T-helper 17 cell (primary cell): ENCODE measurements around the gene ATP11A. TPM values are rescaled to one million over a fixed set of nuclear protein-coding genes. Genes with fewer than 3 reads are reported as not detected.

ENCODE experiments used
- ATAC-seq: fragments of 150-1000 bp; cut with Tn5 transposase; 2 replicates; pipeline ENCODE4 v1.10.0; 2021; ENCODE audit warnings: mild to moderate bottlenecking, moderate library complexity
- DNase-seq, 3 donors: peaks; one replicate each; pipeline versions ENCODE4 v3.0.0 to v3.0.0-alpha.2; 2020 to 2021
- H3K9me3 ChIP-seq: one replicate; pipeline ENCODE4 v1.7.0; 2013; ENCODE audit warnings: low read length, mild to moderate bottlenecking; ENCODE audit not compliant: control insufficient read depth, poor library complexity, severe bottlenecking
- H3K27ac Mint-ChIP-seq: one replicate; pipeline ENCODE4 v1.8.0; 2022; ENCODE audit warnings: mild to moderate bottlenecking, moderate library complexity, mixed read lengths
- H3K27me3 Mint-ChIP-seq: one replicate; pipeline ENCODE4 v1.8.0; 2022; ENCODE audit warnings: mixed read lengths
- H3K36me3 Mint-ChIP-seq: one replicate; pipeline ENCODE4 v1.8.0; 2022; ENCODE audit warnings: low read depth, mixed read lengths
- H3K4me1 Mint-ChIP-seq: one replicate; pipeline ENCODE4 v1.8.0; 2022; ENCODE audit warnings: mild to moderate bottlenecking, mixed read lengths
- H3K4me3 Mint-ChIP-seq: one replicate; pipeline ENCODE4 v1.8.0; 2022; ENCODE audit warnings: mild to moderate bottlenecking, moderate library complexity, mixed read lengths
- total RNA-seq, 4 donors: library from RNA in 2 of 4; stranded (reverse) in 2 of 4; gene quantifications; one replicate each; pipeline ENCODE4 v1.2.3 and lab custom pipeline; 2022 to 2026

The ATP11A gene
- total RNA-seq, 2 donors from 2014 or later: 56.8 to 79.5 TPM

- peaks cover 10% of the 10 kb centered on the region for H3K4me1 Mint-ChIP-seq
- peaks cover 19% of the 10 kb centered on the region for H3K27me3 Mint-ChIP-seq
- peak overlapping the region; percentile 3 for H3K4me3 Mint-ChIP-seq
Observed at GRCh38 chr13:112898621-112899280, 208.9 kb downstream of the ATP11A start.

GRCh38 chr13:112899281-112900225 lies 209.7 kb downstream of the ATP11A start:
- DNase-seq (no peak), ATAC-seq (no peak)
- Mint-ChIP-seq H3K4me3 (peak overlapping the region; percentile 3), H3K27ac (no peak overlapping the region), H3K36me3 (no peaks in the 10 kb centered on the region), H3K4me1 (peaks cover 10% of the 10 kb centered on the region), H3K27me3 (peaks cover 19% of the 10 kb centered on the region)
- H3K9me3 ChIP-seq: no peaks in the 10 kb centered on the region

More at GRCh38 chr13:112898621-112899280, 208.9 kb downstream of the ATP11A start:
- H3K9me3 ChIP-seq: no peaks in the 10 kb centered on the region
- ATAC-seq (no peak), DNase-seq (no peak)
- H3K27ac Mint-ChIP-seq: no peak overlapping the region
- no peaks in the 10 kb centered on the region for H3K36me3 Mint-ChIP-seq

DNA sequence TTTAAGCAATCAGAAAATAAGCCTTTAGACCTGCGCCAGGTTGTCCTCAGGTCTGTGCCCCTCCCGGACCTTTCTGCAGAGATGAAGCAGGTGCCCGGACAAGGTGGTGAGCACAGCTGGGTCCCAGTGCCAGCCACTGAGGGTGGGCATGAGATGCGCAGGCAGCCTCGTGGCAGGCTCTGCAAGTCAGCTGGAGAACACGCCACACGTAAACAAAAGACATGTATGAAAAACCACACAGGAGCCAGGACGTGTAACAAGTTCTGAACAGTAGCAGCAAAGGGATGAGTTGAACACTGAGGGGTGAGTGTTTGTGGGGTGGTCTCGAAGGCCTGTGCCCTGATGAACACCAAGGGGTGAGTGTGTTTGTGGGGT lies 210.4 kb downstream of the ATP11A start:
- H3K9me3 ChIP-seq: no peaks in the 10 kb centered on the region
- peaks cover 19% of the 10 kb centered on the region for H3K27me3 Mint-ChIP-seq
- no peaks in the 10 kb centered on the region for H3K36me3 Mint-ChIP-seq
- no peak overlapping the region for H3K4me3 Mint-ChIP-seq
- no peak overlapping the region for H3K27ac Mint-ChIP-seq
- ATAC-seq (no peak), DNase-seq (no peak)
- H3K4me1 Mint-ChIP-seq: peaks cover 8% of the 10 kb centered on the region

DNA sequence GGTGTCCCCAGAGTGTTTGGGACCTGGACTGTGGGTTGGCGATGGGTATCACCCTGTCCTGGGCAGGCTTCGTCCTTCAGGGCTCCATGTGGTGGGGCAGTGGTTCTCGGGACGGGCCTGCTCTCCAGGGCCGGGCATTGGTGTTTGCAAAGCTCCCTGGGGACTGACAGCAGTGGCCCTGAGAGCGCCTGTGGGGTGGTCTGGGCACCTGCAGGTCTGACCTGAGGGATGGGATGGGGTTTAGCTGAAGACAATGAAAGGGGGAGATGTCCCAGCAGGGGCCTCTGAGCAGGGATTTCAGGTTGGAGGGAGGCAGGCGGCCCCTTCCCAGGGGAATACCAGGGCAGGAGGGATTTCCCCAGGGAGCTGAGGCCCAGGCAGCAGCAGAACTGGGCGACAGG lies 210.9 kb downstream of the ATP11A start:
- no peak overlapping the region for H3K27ac Mint-ChIP-seq
- no peaks in the 10 kb centered on the region for H3K36me3 Mint-ChIP-seq
- ATAC-seq (no peak), DNase-seq (no peak)
- peaks cover 5% of the 10 kb centered on the region for H3K4me1 Mint-ChIP-seq
- peaks cover 19% of the 10 kb centered on the region for H3K27me3 Mint-ChIP-seq
- H3K9me3 ChIP-seq: no peaks in the 10 kb centered on the region
- no peak overlapping the region for H3K4me3 Mint-ChIP-seq

DNA sequence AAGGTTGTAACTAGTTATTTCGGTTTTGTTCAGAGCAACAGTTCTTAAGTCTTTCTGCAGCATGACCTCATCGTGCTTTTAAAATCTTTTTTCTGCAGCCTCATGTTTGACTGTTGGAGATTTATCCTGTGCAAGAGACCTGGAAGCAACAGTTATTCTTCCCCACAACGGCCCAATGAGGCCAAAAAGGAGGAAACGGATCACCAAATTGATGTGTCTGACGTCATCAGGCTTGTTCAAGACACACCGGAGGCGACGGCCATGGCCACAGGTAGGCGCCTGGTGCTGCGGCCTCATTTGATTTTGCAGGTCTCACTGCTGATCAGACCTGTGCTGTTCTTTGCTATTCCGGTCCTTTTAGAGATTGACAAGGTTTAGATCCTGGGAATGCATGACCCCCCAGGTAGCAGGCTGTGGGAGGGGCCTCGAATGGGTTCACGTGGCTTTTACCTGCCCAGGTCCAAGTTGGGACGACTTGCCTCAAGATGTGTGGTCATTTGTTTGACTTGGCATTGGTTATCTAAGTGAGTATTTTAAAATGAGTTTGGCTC lies 212.3 kb downstream of the ATP11A start:
- Mint-ChIP-seq H3K4me3 (no peak overlapping the region), H3K4me1 (peaks cover 2% of the 10 kb centered on the region), H3K27ac (no peak overlapping the region), H3K27me3 (peaks cover 26% of the 10 kb centered on the region), H3K36me3 (no peaks in the 10 kb centered on the region)
- H3K9me3 ChIP-seq: no peaks in the 10 kb centered on the region
- DNase-seq: no peak
- no peak for ATAC-seq

GRCh38 chr13:112902669-112903068 lies 212.8 kb downstream of the ATP11A start:
- no peak overlapping the region for H3K27ac Mint-ChIP-seq
- H3K36me3 Mint-ChIP-seq: no peaks in the 10 kb centered on the region
- H3K4me1 Mint-ChIP-seq: no peaks in the 10 kb centered on the region

GRCh38 chr13:112903071-112903577 lies 213.3 kb downstream of the ATP11A start:
- H3K27me3 Mint-ChIP-seq: peaks cover 29% of the 10 kb centered on the region
- DNase-seq: no peak
- H3K4me1 Mint-ChIP-seq: no peaks in the 10 kb centered on the region
- H3K4me3 Mint-ChIP-seq: no peak overlapping the region
- no peak for ATAC-seq
- no peaks in the 10 kb centered on the region for H3K9me3 ChIP-seq
- H3K36me3 Mint-ChIP-seq: no peaks in the 10 kb centered on the region
- H3K27ac Mint-ChIP-seq: no peak overlapping the region

More at GRCh38 chr13:112902669-112903068, 212.8 kb downstream of the ATP11A start:
- DNase-seq (no peak), ATAC-seq (no peak)
- no peaks in the 10 kb centered on the region for H3K9me3 ChIP-seq
- Mint-ChIP-seq H3K27me3 (peaks cover 29% of the 10 kb centered on the region), H3K4me3 (no peak overlapping the region)

DNA sequence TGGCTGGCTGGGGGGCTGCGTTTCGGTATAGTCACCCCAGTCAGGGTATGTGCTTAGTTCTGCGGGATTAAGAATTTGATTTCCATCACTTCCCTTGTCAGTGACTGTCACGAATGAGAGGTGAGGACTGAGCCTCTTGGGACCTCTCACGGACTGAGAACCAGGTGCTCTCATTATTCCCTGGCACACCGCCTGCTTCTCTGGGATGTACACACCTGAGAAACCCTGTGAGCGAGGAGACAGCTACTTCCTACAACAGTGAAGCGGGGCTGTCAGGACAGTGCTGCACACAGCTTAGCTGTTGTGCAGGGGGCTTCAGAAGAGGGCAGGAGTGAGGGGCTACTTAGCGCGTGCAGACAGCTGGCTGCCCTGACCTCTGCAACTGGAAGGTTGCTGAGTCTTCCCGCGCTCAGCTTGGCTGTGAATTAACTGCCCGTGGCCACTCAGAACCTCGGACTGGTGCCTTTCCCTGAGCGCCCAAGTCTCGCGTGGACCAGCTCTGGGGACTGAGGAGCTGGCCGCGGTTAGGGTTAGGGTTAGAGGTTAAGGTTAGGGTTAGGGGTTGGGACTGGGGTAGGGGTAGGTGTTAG lies 213.9 kb downstream of the ATP11A start:
- DNase-seq: no peak
- Mint-ChIP-seq H3K4me1 (no peaks in the 10 kb centered on the region), H3K4me3 (no peak overlapping the region), H3K36me3 (no peaks in the 10 kb centered on the region), H3K27me3 (peaks cover 29% of the 10 kb centered on the region), H3K27ac (no peak overlapping the region)
- ATAC-seq: no peak
- H3K9me3 ChIP-seq: no peaks in the 10 kb centered on the region

DNA sequence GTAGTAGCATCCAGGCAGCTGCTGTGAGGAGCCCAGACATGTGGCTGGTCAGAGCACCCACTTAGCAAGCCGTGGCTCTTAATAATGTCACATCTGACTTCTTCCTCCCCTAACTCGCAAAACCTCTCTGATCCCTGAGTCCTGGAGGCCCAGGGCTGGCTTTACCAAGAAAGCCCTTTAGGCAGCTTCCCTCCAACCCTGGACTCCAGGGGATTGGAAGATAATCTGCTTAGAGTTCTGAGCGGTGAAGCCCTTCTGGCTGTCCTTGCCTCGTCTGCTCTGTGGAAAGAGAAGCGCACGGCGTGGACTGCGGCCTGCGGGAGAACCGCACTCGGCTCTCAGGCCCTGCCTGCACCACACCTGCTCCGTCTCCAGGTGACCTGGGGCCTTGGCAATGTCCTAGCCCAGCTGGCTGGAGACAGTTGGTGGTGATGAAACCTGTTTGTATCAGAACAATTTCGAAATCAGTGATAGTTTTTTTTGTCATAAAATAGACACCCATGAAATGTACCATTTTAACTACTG lies 214.7 kb downstream of the ATP11A start:
- ATAC-seq (no peak), DNase-seq (no peak)
- Mint-ChIP-seq H3K4me3 (no peak overlapping the region), H3K27me3 (peaks cover 34% of the 10 kb centered on the region), H3K27ac (no peak overlapping the region), H3K36me3 (no peaks in the 10 kb centered on the region), H3K4me1 (no peaks in the 10 kb centered on the region)
- H3K9me3 ChIP-seq: no peaks in the 10 kb centered on the region

DNA sequence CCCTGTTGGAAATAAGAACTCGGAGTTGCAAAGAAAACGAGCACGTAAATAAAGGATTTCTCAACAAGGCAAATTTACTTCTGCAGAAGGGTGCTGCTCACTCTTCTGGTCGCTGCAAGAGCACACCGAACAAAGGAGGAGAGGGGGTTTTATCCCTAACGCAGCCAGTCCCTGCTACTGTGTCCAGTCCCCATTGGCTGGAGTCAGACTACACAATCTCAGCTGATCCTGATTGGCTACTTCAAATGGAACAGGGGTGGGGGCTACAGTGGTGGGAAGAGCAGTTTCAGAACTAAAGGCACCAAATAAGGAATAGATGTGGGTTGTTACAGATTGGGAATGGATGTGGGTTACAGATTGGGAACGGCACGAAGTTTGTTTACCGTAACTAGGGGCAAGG lies 215.2 kb downstream of the ATP11A start:
- Mint-ChIP-seq H3K36me3 (no peaks in the 10 kb centered on the region), H3K27me3 (peaks cover 31% of the 10 kb centered on the region), H3K27ac (no peak overlapping the region), H3K4me3 (no peak overlapping the region), H3K4me1 (no peaks in the 10 kb centered on the region)
- no peaks in the 10 kb centered on the region for H3K9me3 ChIP-seq
- ATAC-seq (no peak), DNase-seq (no peak)

DNA sequence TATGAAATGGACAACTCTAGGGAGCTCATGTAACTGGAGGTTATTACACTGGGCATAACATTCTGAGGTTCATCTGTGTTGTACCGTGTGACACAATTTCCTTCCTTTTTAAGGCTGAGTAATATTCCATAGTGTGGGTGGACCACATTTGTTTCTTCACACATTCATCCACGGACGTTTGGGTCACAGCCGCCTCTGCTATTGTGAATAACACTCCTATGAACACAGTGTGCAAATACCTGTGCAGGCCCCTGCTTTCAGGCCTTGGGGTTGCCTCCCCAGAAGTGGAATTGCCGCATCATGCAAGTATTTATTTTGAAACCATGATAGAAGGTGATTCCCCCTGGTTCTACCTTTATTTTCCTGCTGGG lies 215.8 kb downstream of the ATP11A start:
- Mint-ChIP-seq H3K36me3 (no peaks in the 10 kb centered on the region), H3K4me3 (no peak overlapping the region)
- no peak for ATAC-seq

GRCh38 chr13:112905990-112906641 lies 216.3 kb downstream of the ATP11A start:
- Mint-ChIP-seq H3K27ac (no peak overlapping the region), H3K36me3 (no peaks in the 10 kb centered on the region), H3K4me3 (no peak overlapping the region), H3K4me1 (no peaks in the 10 kb centered on the region), H3K27me3 (peaks cover 23% of the 10 kb centered on the region)
- ATAC-seq (no peak), DNase-seq (no peak)
- no peaks in the 10 kb centered on the region for H3K9me3 ChIP-seq

More for the DNA sequence above, 215.8 kb downstream of the ATP11A start:
- no peak for DNase-seq
- no peaks in the 10 kb centered on the region for H3K9me3 ChIP-seq
- Mint-ChIP-seq H3K27me3 (peaks cover 25% of the 10 kb centered on the region), H3K4me1 (no peaks in the 10 kb centered on the region), H3K27ac (no peak overlapping the region)
